Astrocyte (in vitro differentiated cells and primary cell): Measurements from ENCODE around the gene SPATA16. TPM values are rescaled to one million over a fixed set of nuclear protein-coding genes. Genes with fewer than 3 reads are reported as not detected.

Experiments
- DNase-seq: peaks from one replicate; pipeline ENCODE4 v3.0.0-alpha.2; 2010; ENCODE audit warnings: low read depth
- FAIRE-seq: peaks from 2 replicates; lab custom pipeline; 2011; peaks lifted over from hg19 to GRCh38; lab: Jason Lieb, UNC
- H2AFZ ChIP-seq: 2 replicates; pipeline ENCODE4 v1.6.0; 2012; ENCODE audit warnings: low read depth, low read length, inconsistent platforms
- H3K27ac ChIP-seq: 2 replicates; pipeline ENCODE4 v1.5.1; 2011; ENCODE audit warnings: low read depth, low read length, inconsistent platforms
- H3K27me3 ChIP-seq: 2 replicates; pipeline ENCODE4 v1.6.0; 2011; ENCODE audit warnings: low read length, inconsistent platforms; ENCODE audit not compliant: insufficient read depth
- H3K36me3 ChIP-seq: 2 replicates; pipeline ENCODE4 v1.5.1; 2011; ENCODE audit warnings: low read length, inconsistent platforms; ENCODE audit not compliant: insufficient read depth
- H3K4me1 ChIP-seq: 2 replicates; pipeline ENCODE4 v1.5.1; 2011; ENCODE audit warnings: low read length, inconsistent platforms; ENCODE audit not compliant: insufficient read depth
- H3K4me2 ChIP-seq: 2 replicates; pipeline ENCODE4 v1.6.0; 2012; ENCODE audit warnings: low read length, inconsistent platforms
- H3K4me3 ChIP-seq: 2 replicates; pipeline ENCODE4 v1.5.1; 2011; ENCODE audit warnings: low read depth, mild to moderate bottlenecking, low read length, inconsistent platforms; ENCODE audit not compliant: insufficient read depth
- H3K79me2 ChIP-seq: 2 replicates; pipeline ENCODE4 v1.6.0; 2012; ENCODE audit warnings: mild to moderate bottlenecking, low read length, inconsistent platforms; ENCODE audit not compliant: insufficient read depth
- H3K9ac ChIP-seq: 2 replicates; pipeline ENCODE4 v1.6.0; 2012; ENCODE audit warnings: mild to moderate bottlenecking, low read length, inconsistent platforms
- H3K9me3 ChIP-seq: 2 replicates; pipeline ENCODE4 v1.5.1; 2012; ENCODE audit warnings: low read depth, mild to moderate bottlenecking, low read length, inconsistent platforms; ENCODE audit not compliant: insufficient read depth
- H4K20me1 ChIP-seq: 2 replicates; pipeline ENCODE4 v1.6.0; 2012; ENCODE audit warnings: low read length, inconsistent platforms; ENCODE audit not compliant: insufficient read depth
- H3K27ac Mint-ChIP-seq: one replicate; pipeline ENCODE4 v1.8.0; 2021; ENCODE audit warnings: mild to moderate bottlenecking, mixed read lengths; ENCODE audit not compliant: unreplicated experiment
- H3K27me3 Mint-ChIP-seq: one replicate; pipeline ENCODE4 v1.8.0; 2021; ENCODE audit warnings: low read depth, mixed read lengths; ENCODE audit not compliant: unreplicated experiment
- H3K36me3 Mint-ChIP-seq: one replicate; pipeline ENCODE4 v1.8.0; 2021; ENCODE audit warnings: low read depth, mixed read lengths; ENCODE audit not compliant: unreplicated experiment
- H3K4me1 Mint-ChIP-seq: one replicate; pipeline ENCODE4 v1.8.0; 2021; ENCODE audit warnings: low read depth, mixed read lengths; ENCODE audit not compliant: unreplicated experiment
- H3K4me3 Mint-ChIP-seq: one replicate; pipeline ENCODE4 v1.8.0; 2021; ENCODE audit warnings: mild to moderate bottlenecking, moderate library complexity, mixed read lengths; ENCODE audit not compliant: unreplicated experiment
- H3K9me3 Mint-ChIP-seq: one replicate; pipeline ENCODE4 v1.8.0; 2021; ENCODE audit warnings: mild to moderate bottlenecking, mixed read lengths; ENCODE audit not compliant: unreplicated experiment
- CTCF ChIP-seq: IDR thresholded peaks from 2 replicates; pipeline ENCODE4 v1.5.1; 2011; ENCODE audit warnings: low read depth, mild to moderate bottlenecking, inconsistent platforms, low read length, moderate library complexity; ENCODE audit not compliant: insufficient read depth
- EZH2 ChIP-seq: IDR thresholded peaks from 2 replicates; pipeline ENCODE4 v1.6.1; 2012; ENCODE audit warnings: mild to moderate bottlenecking, low read length, inconsistent platforms; ENCODE audit not compliant: insufficient read depth
- total RNA-seq: library from RNA; stranded (reverse); gene quantifications from 2 replicates; pipeline ENCODE4 v1.2.1, GENCODE V29; 2021

The SPATA16 gene
- total RNA-seq, 1 donor from 2014 or later: not detected

GRCh38 chr3:172924546-172924945, 216.5 kb downstream of the SPATA16 start:
- no peaks in the 10 kb centered on the region for H3K9me3 Mint-ChIP-seq

DNA sequence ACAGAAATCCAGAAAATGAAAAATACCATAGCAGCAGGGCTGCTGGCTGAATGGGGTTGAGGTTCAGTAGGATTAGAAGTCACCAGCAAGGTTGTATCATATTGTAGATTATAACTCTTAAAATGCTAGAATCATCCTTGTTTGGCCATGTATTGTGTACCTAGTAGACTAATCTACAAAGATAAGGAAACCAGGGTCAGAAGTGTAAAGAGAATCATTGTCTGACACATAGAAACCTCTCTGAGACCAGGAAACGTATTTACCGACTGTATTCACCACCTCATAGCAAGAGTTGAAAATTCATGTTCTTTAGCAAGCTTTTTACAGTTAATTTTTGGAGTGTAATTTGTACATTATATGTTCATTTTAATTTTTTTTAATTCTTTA, 221.7 kb downstream of the SPATA16 start:
- Histone ChIP-seq H3K27me3 (no peaks in the 10 kb centered on the region), H3K4me1 (peaks cover 9% of the 10 kb centered on the region), H4K20me1 (no peaks in the 10 kb centered on the region), H3K4me2 (no peak overlapping the region), H2AFZ (no peak overlapping the region), H3K79me2 (no peaks in the 10 kb centered on the region), H3K27ac (no peak overlapping the region), H3K9me3 (no peaks in the 10 kb centered on the region), H3K4me3 (no peak overlapping the region), H3K36me3 (no peaks in the 10 kb centered on the region), H3K9ac (no peak overlapping the region)
- Mint-ChIP-seq H3K4me3 (no peak overlapping the region), H3K36me3 (no peaks in the 10 kb centered on the region), H3K9me3 (no peaks in the 10 kb centered on the region), H3K4me1 (peaks cover 11% of the 10 kb centered on the region), H3K27me3 (no peaks in the 10 kb centered on the region), H3K27ac (no peak overlapping the region)
- DNase-seq (no peak), FAIRE-seq (no peak)
- TF ChIP-seq EZH2 (no peak), CTCF (no peak)

More at GRCh38 chr3:172924546-172924945, 216.5 kb downstream of the SPATA16 start:
- Mint-ChIP-seq H3K27ac (no peak overlapping the region), H3K36me3 (no peaks in the 10 kb centered on the region), H3K27me3 (no peaks in the 10 kb centered on the region), H3K4me1 (peaks cover 2% of the 10 kb centered on the region), H3K4me3 (no peak overlapping the region)
- Histone ChIP-seq H3K4me1 (no peaks in the 10 kb centered on the region), H3K79me2 (no peaks in the 10 kb centered on the region), H3K4me2 (no peak overlapping the region), H2AFZ (no peak overlapping the region), H3K36me3 (no peaks in the 10 kb centered on the region), H4K20me1 (no peaks in the 10 kb centered on the region), H3K9me3 (no peaks in the 10 kb centered on the region), H3K27me3 (no peaks in the 10 kb centered on the region), H3K9ac (no peak overlapping the region), H3K4me3 (no peak overlapping the region), H3K27ac (no peak overlapping the region)
- DNase-seq (peak; percentile 59), FAIRE-seq (no peak)
- TF ChIP-seq EZH2: no peak
- no peak for TF ChIP-seq CTCF

GRCh38 chr3:172918568-172919296, 222.3 kb downstream of the SPATA16 start:
- Histone ChIP-seq H2AFZ (no peak overlapping the region), H3K4me3 (no peak overlapping the region)

More at GRCh38 chr3:172918568-172919296, 222.3 kb downstream of the SPATA16 start:
- Mint-ChIP-seq H3K27ac (no peak overlapping the region), H3K36me3 (no peaks in the 10 kb centered on the region), H3K27me3 (no peaks in the 10 kb centered on the region), H3K4me1 (peaks cover 11% of the 10 kb centered on the region), H3K4me3 (no peak overlapping the region), H3K9me3 (no peaks in the 10 kb centered on the region)
- Histone ChIP-seq H3K4me2 (peak overlapping the region; percentile 35), H3K27me3 (no peaks in the 10 kb centered on the region), H4K20me1 (no peaks in the 10 kb centered on the region), H3K36me3 (no peaks in the 10 kb centered on the region), H3K9ac (no peak overlapping the region), H3K27ac (no peak overlapping the region), H3K9me3 (no peaks in the 10 kb centered on the region), H3K79me2 (no peaks in the 10 kb centered on the region), H3K4me1 (peaks cover 9% of the 10 kb centered on the region)
- DNase-seq (no peak), FAIRE-seq (no peak)
- TF ChIP-seq CTCF (no peak), EZH2 (no peak)
